KOPT-K1 (cell line): ENCODE results near the gene EFHC1.

Source experiments
- H3K27ac ChIP-seq: fragments of 200-600 bp; sonication (generic); 2 replicates; pipeline ENCODE4 v1.5.1; 2016; ENCODE audit warnings: antibody characterized with exemption, mild to moderate bottlenecking, low read depth, low read length; ENCODE audit not compliant: poor library complexity, severe bottlenecking
- H3K36me3 ChIP-seq: fragments of 200-600 bp; sonication (generic); 2 replicates; pipeline ENCODE4 v1.5.1; 2017; ENCODE audit warnings: antibody characterized with exemption, mild to moderate bottlenecking, low read length, moderate library complexity; ENCODE audit not compliant: insufficient read depth
- H3K9me3 ChIP-seq: fragments of 200-600 bp; sonication (generic); 2 replicates; pipeline ENCODE4 v1.5.1; 2017; ENCODE audit warnings: antibody characterized with exemption, low read length, mild to moderate bottlenecking; ENCODE audit not compliant: insufficient read depth, poor library complexity, severe bottlenecking

EFHC1 gene

DNA sequence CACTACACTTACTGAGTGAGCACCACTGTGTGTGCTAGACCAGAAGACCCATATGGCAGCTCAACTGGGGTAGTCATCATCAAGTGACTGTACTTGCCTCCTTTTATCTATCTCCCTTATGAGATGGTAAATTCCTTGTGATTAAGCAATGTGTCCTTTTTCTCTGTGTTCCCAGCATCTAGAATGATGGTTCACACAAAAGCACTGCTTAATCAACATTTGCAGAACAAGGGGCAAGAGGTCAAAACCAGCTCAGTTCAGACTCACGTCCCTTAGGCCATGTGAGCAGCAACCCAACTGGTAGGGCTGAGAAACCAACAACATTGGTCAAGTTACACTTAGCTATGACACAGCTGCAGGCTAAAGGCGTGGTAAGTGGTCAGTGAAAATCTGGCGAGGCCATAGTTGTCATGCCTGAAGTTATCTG, 146.7 kb downstream of the EFHC1 start:
- no peak overlapping the region for H3K27ac ChIP-seq
- no peaks in the 10 kb centered on the region for H3K36me3 ChIP-seq
- H3K9me3 ChIP-seq: no peaks in the 10 kb centered on the region

DNA sequence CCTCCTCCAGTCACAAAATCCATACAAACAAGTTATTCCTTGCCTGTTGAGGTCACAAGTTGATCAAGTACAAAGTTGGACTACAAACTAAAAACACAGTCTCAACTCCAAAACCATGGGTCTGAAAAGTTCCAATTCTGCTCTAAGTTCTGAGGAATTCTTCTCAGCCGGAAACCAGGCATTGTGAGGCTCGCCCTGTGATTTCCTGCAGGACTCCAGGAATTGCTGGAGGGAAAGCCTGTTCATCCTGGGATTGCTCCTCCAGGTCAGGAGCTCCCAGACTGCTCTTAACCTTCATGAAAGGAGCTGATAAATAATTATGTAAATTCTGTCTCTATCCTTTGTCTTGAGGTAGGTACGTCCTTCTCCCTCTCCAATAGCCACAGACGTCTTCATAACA, 148.2 kb downstream of the EFHC1 start:
- no peaks in the 10 kb centered on the region for H3K36me3 ChIP-seq
- no peak overlapping the region for H3K27ac ChIP-seq

DNA sequence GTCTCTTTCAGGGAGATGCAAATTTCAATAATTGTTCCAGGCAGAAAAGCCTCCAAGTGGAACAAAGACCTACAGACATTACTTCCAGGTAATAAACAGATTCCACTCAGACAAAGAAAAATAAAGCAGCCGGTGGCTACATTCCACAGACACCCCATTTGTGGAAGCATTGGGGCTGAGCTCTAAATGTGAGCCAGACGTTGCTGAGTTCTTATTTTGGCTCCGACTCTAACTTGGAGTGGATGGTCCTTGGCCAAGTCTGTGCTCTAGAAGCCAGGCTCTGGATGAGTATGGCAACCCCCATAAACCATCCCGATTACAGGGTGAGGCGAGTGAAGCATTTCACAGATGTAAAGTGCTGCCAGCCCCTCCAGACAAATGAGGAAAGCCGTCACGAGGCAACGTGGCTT, 150.2 kb downstream of the EFHC1 start:
- Histone ChIP-seq H3K36me3 (no peaks in the 10 kb centered on the region), H3K9me3 (no peaks in the 10 kb centered on the region), H3K27ac (no peak overlapping the region)

More for the DNA sequence above, 148.2 kb downstream of the EFHC1 start:
- no peaks in the 10 kb centered on the region for H3K9me3 ChIP-seq

DNA sequence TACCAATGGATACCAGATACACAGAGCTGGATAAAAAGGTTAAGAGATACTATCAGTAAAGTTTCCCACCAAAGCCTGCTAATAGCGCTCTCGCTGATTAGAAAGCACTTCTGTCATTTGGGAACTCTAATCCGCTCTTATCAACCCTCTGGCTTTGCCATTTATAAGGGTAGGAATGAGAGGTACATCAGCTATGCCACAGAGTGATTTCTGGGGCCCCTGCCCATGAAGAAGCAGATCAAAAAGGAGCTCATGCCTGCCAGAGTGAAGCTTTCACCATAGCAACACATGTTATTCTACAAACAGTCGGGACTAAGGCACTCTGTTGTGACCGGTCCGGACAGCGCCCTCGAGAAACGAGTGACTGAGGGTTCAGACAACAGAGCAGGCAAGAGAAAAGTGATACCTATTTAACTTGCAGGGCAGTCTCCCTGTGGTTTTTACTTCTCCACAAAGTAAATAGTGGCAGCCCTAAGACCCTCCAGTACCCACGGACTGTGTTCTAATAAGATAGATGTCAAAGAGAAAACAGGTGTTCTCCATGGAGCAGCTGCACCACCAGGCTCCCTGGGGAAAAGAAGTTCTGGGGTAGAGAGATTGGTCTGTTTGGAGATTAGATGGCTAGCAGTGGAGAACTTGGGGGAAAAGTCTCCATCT, 151.1 kb downstream of the EFHC1 start:
- Histone ChIP-seq H3K9me3 (no peaks in the 10 kb centered on the region), H3K27ac (no peak overlapping the region), H3K36me3 (no peaks in the 10 kb centered on the region)

DNA sequence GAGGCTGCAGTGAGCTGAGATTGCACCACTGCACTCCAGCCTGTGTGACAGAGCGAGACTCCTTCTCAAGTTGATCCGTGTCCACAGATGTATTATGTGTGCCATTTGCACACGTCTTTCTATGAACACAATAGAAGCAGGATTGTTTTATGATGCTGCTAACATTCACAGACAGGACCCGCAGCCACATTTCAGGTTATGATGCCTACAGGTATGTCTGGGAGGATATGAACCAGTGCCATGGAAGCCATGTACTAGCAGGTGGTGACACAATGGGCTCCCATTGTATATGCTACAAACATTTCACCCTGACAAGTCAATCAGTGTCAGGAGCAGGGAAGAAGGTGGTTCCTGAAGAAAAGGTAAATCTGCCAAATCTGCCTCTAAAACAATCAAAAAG, 152.4 kb downstream of the EFHC1 start:
- H3K9me3 ChIP-seq: no peaks in the 10 kb centered on the region
- no peaks in the 10 kb centered on the region for H3K36me3 ChIP-seq
- H3K27ac ChIP-seq: no peak overlapping the region

DNA sequence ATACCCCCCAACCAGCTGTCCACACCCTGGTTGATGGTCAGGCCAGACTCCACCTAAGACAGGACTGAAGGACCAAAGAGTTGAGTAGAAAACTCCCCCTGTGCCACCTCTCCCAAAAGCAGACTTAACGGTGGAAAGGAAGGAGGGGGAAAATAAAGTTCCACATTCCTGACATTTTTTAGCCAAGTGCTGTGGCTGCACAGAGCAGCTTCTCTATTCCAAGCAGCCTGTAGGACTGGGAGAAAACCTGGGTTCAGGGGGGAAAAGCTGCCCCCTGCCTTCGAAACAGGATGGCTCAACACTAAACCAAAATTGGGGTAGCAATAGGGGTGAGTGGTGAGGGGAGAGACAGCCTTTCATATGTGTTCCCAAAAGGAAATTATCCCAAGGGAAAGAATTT, 153.2 kb downstream of the EFHC1 start:
- Histone ChIP-seq H3K36me3 (no peaks in the 10 kb centered on the region), H3K27ac (no peak overlapping the region), H3K9me3 (no peaks in the 10 kb centered on the region)
